H54 (cell line): ENCODE data around the gene PTN.

Source experiments
- DNase-seq: peaks from one replicate; pipeline ENCODE4 v3.0.0; 2011; ENCODE audit warnings: low spot score, mixed read lengths; ENCODE audit not compliant: insufficient read length
- FAIRE-seq: peaks from 3 replicates; lab custom pipeline; 2011; peaks lifted over from hg19 to GRCh38; lab: Jason Lieb, UNC
- POLR2A ChIP-seq: IDR thresholded peaks from 2 replicates; pipeline ENCODE4 v1.6.1; 2011; ENCODE audit warnings: low read depth, mild to moderate bottlenecking, low read length

The PTN gene

DNA sequence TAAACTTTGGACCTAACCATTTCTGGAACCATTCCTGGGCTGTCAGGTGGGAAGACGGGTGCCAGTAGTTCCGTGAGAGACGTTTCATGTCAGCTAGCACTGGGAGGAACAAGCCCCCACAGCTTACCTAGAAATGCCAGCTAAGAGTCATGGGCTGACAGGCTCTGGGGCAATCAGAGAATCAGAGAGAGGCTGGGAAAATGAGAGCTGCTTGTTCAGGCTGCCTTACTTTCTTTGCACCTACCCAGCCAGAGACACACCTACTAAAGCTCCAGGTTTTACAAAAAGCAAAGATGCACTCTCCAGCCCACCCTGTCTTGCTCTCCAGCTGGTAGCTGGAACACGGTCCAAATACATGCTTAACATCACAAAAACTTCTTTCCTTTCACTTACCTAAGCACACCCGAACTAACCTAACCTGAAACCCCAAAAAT, 688 bp downstream of the PTN start:
- DNase-seq (no peak), FAIRE-seq (no peak)
- no peak for TF ChIP-seq POLR2A

DNA sequence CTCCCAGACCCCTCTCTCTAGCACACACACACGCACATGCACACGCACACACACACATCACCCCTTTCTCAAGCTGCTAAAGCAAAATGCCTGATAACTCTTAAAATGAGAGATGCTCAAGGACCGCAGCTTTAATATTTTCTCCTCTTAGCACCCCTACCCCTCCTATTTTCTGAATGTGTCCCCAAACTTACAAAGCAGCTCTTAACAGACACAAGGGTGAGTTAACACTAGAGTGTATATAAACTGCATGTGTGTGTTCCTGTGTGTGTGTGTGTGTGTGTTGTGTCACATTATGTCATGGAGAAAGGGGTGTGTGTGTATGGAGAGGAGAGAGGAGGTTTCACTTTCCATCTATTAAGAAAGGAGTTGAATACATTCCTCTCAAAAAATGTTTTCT, 1.3 kb downstream of the PTN start:
- TF ChIP-seq POLR2A, result no peak
- FAIRE-seq (no peak), DNase-seq (no peak)

DNA sequence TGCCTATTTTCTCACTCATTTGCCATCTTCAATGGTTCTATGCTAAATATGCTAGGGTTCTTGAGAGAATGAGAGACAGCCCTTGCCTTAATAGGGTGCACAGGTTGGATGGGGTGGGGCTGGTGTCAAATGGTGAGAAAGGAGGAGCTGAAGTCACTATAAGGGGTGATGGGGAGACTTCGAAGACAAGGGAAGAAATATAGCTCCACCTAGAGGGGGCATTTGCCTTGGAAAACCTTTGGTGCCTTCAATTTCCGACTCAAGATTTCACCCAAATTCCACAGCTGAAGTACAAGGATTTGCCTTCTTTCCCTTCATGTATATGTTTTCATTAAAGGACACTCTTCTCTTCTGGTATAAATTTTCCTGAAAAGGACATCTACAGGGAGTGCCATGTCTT, 5.6 kb downstream of the PTN start:
- FAIRE-seq, result no peak
- TF ChIP-seq POLR2A, result no peak
- no peak for DNase-seq

DNA sequence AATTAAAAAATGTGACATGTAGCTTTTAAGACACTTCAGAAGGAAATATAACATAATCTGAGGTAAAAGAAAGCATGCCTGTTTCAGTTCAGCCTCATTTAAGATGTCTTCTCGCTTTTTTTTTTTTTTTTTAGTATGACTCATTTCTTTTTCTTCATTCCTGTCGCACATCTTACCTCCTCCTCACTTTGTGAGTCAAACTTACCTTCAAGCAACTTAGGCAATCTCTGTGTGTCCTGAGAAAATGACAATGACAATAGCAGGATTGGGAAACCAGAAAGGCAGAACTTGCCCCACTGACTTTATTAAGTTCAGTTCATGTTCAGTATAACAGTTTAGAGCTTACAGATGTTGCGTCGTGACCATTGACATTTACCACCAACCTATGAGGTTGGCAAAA, 7.7 kb downstream of the PTN start:
- no peak for FAIRE-seq
- no peak for DNase-seq
- no peak for TF ChIP-seq POLR2A

DNA sequence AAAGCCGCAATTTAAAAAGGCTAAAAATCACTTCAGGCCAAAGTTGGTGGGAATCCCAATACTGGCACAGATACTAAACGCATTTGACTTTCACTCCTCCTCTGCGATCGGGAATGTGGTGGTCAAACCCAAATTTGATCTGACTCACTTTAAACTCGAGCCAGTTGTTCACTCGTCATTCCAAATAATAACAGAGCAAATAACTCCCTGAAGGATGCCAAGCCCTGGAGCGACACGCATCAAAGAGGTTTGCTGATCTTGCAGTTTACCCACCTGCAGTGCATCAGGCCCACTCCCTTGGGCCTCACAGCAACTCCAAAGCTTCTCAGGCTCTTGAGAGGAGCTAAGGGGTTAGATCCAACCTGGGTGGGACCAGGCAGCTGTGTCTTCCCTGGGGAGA, 12.2 kb downstream of the PTN start:
- no peak for TF ChIP-seq POLR2A
- DNase-seq (no peak), FAIRE-seq (no peak)

DNA sequence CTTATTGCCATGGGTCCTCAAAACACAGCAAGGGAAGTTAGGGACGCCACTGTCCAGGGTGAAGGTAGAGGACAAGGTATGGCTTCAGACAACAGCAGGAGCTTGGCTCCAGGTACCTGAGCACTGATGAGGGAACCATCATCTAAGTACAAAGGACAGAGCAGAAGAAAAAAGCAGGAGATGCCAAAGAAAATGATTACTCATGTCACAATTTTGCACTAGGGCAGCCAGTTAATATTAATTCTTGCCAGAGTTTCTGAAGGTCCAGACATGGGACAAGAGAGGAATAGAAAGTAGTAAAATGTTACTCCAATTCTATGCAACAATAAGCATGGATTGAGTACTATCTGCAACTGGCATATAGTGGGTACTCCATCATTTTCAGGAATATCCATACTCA, 14.1 kb downstream of the PTN start:
- no peak for FAIRE-seq
- no peak for DNase-seq
- TF ChIP-seq POLR2A, result no peak

DNA sequence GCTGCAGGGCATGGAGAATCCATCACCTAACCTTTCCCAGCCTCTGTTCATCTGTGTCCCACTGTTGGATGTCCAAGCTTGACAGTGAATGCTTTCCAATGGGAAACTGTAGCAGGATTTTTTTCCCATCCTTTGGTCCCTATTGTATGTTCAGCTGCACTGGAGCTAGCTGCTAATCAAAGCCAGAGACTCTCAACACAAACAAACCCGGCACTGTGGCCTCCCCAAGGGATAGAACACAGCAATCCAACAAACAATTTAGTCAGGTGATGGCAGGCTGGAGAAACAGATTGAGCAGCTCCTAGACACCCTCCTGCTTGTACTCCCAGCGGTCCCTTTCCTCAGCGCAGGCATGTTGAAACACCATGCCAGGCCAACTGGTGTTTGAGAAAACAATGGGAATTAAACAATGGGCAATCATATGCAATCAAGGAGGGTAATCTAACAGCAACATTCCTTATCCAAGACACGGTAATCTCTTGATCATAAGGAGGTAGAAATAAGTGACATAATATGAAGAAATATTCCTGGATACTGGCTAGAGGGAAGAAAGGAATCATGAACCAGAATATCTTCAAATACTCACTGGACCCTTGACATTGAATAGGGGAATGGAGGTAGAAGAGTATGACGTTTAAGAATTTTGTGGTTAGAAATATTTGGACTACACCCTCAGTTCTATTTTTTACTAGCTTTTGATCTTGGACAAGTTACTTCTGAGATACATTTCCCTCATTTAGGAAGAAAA, 15.0 kb downstream of the PTN start:
- FAIRE-seq, result no peak
- TF ChIP-seq POLR2A, result no peak
- no peak for DNase-seq

DNA sequence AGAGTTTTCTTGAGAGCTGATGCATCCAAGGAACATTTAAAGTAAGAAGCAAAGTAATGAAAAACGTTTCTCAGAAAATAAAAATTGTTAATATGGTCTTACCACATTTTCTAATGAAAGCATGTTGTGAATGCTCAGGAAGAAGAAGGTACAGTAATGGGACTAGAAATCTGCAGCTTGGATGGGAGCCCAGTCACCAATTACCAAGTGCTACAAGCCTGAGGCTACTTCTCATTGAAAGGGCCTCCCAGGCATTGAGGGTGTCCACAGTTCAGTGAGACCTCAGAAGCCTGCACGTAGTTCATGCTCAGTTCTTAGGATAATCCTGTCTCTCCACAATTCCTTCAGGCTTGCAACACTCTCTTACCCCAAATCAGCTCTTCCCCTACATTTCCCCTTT, 17.6 kb downstream of the PTN start:
- no peak for DNase-seq
- no peak for TF ChIP-seq POLR2A
- FAIRE-seq, result no peak

DNA sequence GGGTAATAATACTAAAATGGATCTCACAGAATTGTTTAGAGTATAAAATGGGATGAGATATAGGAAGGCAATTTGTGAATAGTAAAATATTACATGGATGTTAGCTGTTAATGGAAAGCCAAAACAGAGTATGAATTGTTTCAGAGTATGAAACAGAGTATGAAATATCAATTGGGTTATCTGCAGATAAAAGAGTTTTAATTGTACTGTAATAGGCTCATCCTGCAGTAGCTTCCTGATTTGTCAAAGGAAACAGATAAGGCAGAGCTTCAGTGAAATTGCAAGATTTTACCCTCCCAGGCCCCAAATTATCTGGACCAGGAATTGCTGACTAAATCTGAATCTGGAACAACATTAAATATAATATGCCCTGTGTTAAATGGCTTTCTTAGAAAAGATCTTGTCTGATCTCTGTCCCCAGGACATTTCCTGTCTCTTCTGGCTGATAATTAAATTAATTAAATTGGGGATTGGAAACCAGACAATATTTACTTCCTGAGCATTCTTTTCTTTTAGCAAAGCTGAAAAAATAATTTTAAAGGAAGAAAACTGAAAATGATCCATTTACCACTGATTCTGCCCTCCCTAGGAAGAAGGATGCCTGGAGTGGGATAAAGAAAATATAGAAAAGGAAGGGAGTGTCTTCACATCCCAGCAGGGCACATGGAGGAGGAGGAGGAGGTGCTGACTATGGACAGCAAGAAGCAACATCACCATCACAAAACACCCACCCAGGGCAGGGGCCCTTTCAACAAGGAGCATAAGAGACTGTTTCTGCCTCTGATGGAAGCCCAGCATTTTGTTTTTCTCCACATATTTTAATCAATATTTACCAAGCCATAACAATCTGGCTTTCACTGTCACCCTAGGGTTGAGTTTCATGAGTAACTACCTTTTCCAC, 18.5 kb downstream of the PTN start:
- no peak for DNase-seq
- FAIRE-seq, result no peak

DNA sequence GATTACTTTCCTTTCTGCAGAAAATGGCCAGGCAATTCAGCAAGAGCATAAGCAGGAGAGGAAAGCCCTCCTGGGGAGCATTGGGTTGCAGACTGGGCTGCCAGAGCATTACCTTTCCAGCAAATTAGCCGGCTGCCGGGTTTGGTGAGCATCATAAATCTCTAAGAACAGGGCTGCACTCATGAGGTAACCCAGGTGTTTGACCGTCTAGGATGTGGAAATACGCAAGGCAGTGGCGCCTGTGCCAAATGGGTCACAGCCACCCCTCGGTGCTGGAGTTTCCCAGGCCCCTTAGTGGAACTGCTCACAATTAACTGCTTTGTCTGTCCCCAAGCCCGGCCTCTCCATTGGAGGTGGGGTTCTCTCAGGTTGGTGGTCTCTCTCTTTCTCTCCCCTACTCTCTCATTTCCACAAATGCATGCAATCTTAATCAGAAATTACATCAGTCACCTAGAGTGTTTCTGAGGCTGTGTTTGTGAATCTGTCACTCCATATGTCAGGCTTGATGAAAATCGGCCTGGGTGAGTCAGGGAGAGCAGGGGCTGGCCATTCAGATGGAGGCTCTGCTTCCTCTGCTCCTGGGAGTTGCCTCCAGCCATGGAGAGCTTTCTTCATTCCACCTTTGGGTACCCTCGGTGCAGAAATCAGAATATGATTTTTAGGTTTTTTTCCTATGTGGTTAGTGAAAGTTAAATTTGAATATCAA, 26.7 kb downstream of the PTN start:
- no peak for TF ChIP-seq POLR2A
- DNase-seq (no peak), FAIRE-seq (no peak)

More for the DNA sequence above, 18.5 kb downstream of the PTN start:
- TF ChIP-seq POLR2A, result no peak

DNA sequence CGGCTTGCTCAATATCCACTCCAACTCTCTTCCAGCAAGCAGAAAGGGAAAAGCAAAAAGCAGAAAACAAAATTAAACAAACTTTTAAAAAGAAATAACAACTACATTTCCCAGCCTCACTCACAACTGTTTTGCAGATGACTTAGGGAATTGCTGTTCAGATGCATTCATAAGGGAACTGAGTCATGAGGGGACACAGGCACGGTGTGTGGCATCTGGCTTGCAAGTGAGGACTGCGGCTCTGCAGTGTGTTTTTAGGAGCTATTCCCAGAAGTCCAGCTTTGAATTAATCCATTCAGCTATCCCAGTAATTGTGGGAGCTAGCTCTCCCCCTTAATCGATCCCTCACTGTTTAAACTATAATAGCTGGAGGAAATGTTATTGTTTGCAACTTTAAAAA, 30.3 kb downstream of the PTN start:
- no peak for DNase-seq

DNA sequence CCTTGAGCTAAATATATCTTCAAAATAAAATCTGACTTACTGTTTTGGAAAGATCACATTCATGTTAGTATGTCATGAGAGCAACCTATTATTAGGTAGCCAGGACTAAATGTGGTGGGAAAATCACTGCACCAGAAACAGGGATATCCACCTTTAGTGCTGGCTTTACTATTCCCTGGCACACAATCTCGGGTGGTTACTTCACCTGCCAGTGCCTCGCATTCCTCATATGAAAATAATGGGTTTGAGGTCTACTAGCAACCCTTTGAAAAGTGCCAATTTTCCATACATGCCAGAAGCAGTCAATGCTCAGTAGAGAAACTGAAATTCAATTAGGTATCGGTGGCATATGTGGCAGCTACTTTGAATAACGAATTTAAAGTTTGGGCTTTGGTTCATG, 36.8 kb downstream of the PTN start:
- no peak for DNase-seq
- no peak for FAIRE-seq
- no peak for TF ChIP-seq POLR2A

More for the DNA sequence above, 30.3 kb downstream of the PTN start:
- TF ChIP-seq POLR2A, result no peak
- FAIRE-seq, result no peak

DNA sequence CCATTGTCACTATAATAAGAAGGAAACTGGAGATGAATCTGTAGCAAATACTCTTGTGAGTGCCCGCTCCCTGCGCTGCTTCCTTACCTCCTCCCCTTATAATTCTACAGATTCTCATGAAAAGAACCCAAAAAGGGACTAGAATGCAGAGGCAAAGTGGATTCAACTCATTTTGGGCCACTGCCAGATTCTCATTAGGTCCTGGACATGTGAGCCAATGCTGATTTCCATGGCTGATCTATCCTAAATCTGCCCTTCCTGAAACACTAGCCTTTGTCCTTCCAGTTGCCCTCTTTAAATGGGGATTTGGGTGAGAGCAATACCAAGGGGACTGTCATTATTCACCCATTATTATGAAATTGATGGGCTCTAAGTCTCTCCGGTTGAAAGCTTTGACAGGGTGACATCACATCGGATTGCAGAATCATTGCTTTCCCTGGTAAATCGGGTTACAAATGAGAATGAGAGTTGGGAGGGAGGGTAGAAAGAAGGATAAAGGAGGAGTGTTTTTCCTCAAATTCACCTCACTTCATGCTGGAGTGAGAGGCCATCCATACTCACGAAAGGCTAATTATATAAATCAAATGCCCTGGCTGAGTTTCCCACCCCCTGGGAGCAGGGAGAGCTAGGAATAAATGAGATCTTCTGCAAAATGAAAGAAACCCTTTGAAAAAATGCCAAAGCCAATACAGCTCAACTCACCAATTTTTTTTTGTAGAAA, 37.5 kb downstream of the PTN start:
- DNase-seq (no peak), FAIRE-seq (no peak)
- no peak for TF ChIP-seq POLR2A
